Smooth muscle cell (in vitro differentiated cells): ENCODE measurements around the gene ZNF462. TPM values are rescaled to one million over a fixed set of nuclear protein-coding genes. Genes with fewer than 3 reads are reported as not detected.

ENCODE experiments used
- DNase-seq: peaks from one replicate; lab custom pipeline; 2025; ENCODE audit not compliant: unreplicated experiment; lab: John Stamatoyannopoulos, UW
- H2AFZ ChIP-seq: fragments of 200-600 bp; sonication (generic); 2 replicates; pipeline ENCODE4 v1.6.0; 2016; ENCODE audit warnings: antibody characterized with exemption, low read depth, mild to moderate bottlenecking
- H3F3A ChIP-seq: fragments of 200-600 bp; sonication (generic); 2 replicates; pipeline ENCODE4 v1.6.0; 2017; ENCODE audit warnings: antibody characterized with exemption, low read depth
- H3K27ac ChIP-seq: fragments of 200-600 bp; sonication (generic); 2 replicates; pipeline ENCODE4 v1.5.1; 2016; ENCODE audit warnings: low read depth, mild to moderate bottlenecking
- H3K27me3 ChIP-seq: fragments of 200-600 bp; sonication (generic); 2 replicates; pipeline ENCODE4 v1.6.1; 2016; ENCODE audit warnings: low read depth, mild to moderate bottlenecking
- H3K36me3 ChIP-seq: fragments of 200-600 bp; sonication (generic); 2 replicates; pipeline ENCODE4 v1.5.1; 2016; ENCODE audit warnings: low read depth
- H3K4me1 ChIP-seq: fragments of 200-600 bp; sonication (generic); 2 replicates; pipeline ENCODE4 v1.5.1; 2016; ENCODE audit warnings: low read depth
- H3K4me2 ChIP-seq: fragments of 200-600 bp; sonication (generic); 2 replicates; pipeline ENCODE4 v1.6.0; 2016; ENCODE audit warnings: mild to moderate bottlenecking
- H3K4me3 ChIP-seq: fragments of 200-600 bp; sonication (generic); 2 replicates; pipeline ENCODE4 v1.5.1; 2016; ENCODE audit warnings: mild to moderate bottlenecking
- H3K79me2 ChIP-seq: fragments of 200-600 bp; sonication (generic); 2 replicates; pipeline ENCODE4 v1.6.0; 2016; ENCODE audit warnings: low read depth, mild to moderate bottlenecking
- H3K9ac ChIP-seq: fragments of 200-600 bp; sonication (generic); 2 replicates; pipeline ENCODE4 v1.6.0; 2016; ENCODE audit warnings: low read depth
- H3K9me3 ChIP-seq: fragments of 200-600 bp; sonication (generic); replicated peaks from 2 replicates; pipeline ENCODE4 v1.5.1; 2016; ENCODE audit warnings: low read depth
- H4K20me1 ChIP-seq: fragments of 200-600 bp; sonication (generic); 2 replicates; pipeline ENCODE4 v1.6.0; 2016; ENCODE audit warnings: low read depth
- CTCF ChIP-seq: fragments of 200-600 bp; sonication (generic); IDR thresholded peaks from 2 replicates; pipeline ENCODE4 v1.5.1; 2017; ENCODE audit warnings: borderline replicate concordance, mild to moderate bottlenecking, antibody characterized with exemption; ENCODE audit not compliant: insufficient read depth, poor library complexity, severe bottlenecking
- WGBS: methylation state at CpG from one replicate; pipeline ENCODE4 v1.1.7; 2016; ENCODE audit warnings: low lambda C conversion rate; 5-methylcytosine and 5-hydroxymethylcytosine counted together
- polyA plus RNA-seq: library from polyadenylated mRNA; unstranded; fragments of >200 nt; fragmentation: Nextera tagmentation; extraction: Ambion mirVana; gene quantifications from 2 replicates; pipeline ENCODE4 v1.2.1, GENCODE V29; 2016
- total RNA-seq: library from RNA; depleted of rRNA; stranded (reverse); fragments of >200 nt; gene quantifications from 2 replicates; pipeline ENCODE4 v1.2.3, GENCODE V29; 2014

Gene ZNF462
- total and polyA plus RNA-seq, 2 experiments from 2014 or later, result 9.1 to 32.2 TPM

GRCh38 chr9:107043886-107044285, 180.9 kb downstream of the ZNF462 start:
- no peak overlapping the region for H3K4me2 ChIP-seq
- no peaks in the 10 kb centered on the region for H3K79me2 ChIP-seq
- H3K27me3 ChIP-seq, result no peaks in the 10 kb centered on the region
- no peak overlapping the region for H3K4me3 ChIP-seq
- peaks cover 4% of the 10 kb centered on the region for H3K4me1 ChIP-seq
- no peak overlapping the region for H2AFZ ChIP-seq
- TF ChIP-seq CTCF, result no peak
- 53% methylated on average over 5 of the region's 5 CpGs for WGBS
- H3K9ac ChIP-seq, result no peak overlapping the region
- no peaks in the 10 kb centered on the region for H3K36me3 ChIP-seq
- H3K27ac ChIP-seq, result no peak overlapping the region
- H3F3A ChIP-seq, result no peaks in the 10 kb centered on the region
- H4K20me1 ChIP-seq, result no peaks in the 10 kb centered on the region
- no peak for DNase-seq
- no peaks in the 10 kb centered on the region for H3K9me3 ChIP-seq

- no peaks in the 10 kb centered on the region for H3K9me3 ChIP-seq
- H3K27ac ChIP-seq, result no peak overlapping the region
- no peaks in the 10 kb centered on the region for H3F3A ChIP-seq
- peak; percentile 9 for TF ChIP-seq CTCF
- H4K20me1 ChIP-seq, result no peaks in the 10 kb centered on the region
- WGBS, result 93% methylated on average over 4 of the region's 4 CpGs
- H3K27me3 ChIP-seq, result no peaks in the 10 kb centered on the region
- no peak overlapping the region for H3K9ac ChIP-seq
- no peak overlapping the region for H3K4me3 ChIP-seq
- no peak overlapping the region for H2AFZ ChIP-seq
- H3K4me1 ChIP-seq, result peaks cover 11% of the 10 kb centered on the region
- H3K79me2 ChIP-seq, result no peaks in the 10 kb centered on the region
- no peak overlapping the region for H3K4me2 ChIP-seq
- H3K36me3 ChIP-seq, result no peaks in the 10 kb centered on the region
- DNase-seq, result no peak
Observed at GRCh38 chr9:107044872-107045271, 181.9 kb downstream of the ZNF462 start.

GRCh38 chr9:107046692-107047091, 183.7 kb downstream of the ZNF462 start:
- WGBS, result 100% methylated on average over 1 of the region's 1 CpG
- TF ChIP-seq CTCF, result no peak

GRCh38 chr9:107049046-107049802, 186.3 kb downstream of the ZNF462 start:
- H3K27ac ChIP-seq, result no peak overlapping the region
- H3K27me3 ChIP-seq, result no peaks in the 10 kb centered on the region
- no peaks in the 10 kb centered on the region for H3F3A ChIP-seq
- no peak for DNase-seq
- TF ChIP-seq CTCF, result no peak
- no peaks in the 10 kb centered on the region for H3K36me3 ChIP-seq
- WGBS, result 78% methylated on average over 13 of the region's 13 CpGs
- H4K20me1 ChIP-seq, result no peaks in the 10 kb centered on the region
- H3K4me3 ChIP-seq, result no peak overlapping the region
- H3K9ac ChIP-seq, result no peak overlapping the region
- no peak overlapping the region for H2AFZ ChIP-seq
- H3K4me2 ChIP-seq, result no peak overlapping the region
- H3K79me2 ChIP-seq, result no peaks in the 10 kb centered on the region
- H3K9me3 ChIP-seq, result no peaks in the 10 kb centered on the region
- H3K4me1 ChIP-seq, result peaks cover 11% of the 10 kb centered on the region

More at GRCh38 chr9:107046692-107047091, 183.7 kb downstream of the ZNF462 start:
- Histone ChIP-seq H3F3A (no peaks in the 10 kb centered on the region), H3K27me3 (no peaks in the 10 kb centered on the region), H3K36me3 (no peaks in the 10 kb centered on the region), H3K27ac (no peak overlapping the region), H3K9ac (no peak overlapping the region), H3K4me1 (peaks cover 11% of the 10 kb centered on the region), H3K4me3 (no peak overlapping the region), H2AFZ (no peak overlapping the region), H3K4me2 (no peak overlapping the region), H3K79me2 (no peaks in the 10 kb centered on the region), H3K9me3 (no peaks in the 10 kb centered on the region), H4K20me1 (no peaks in the 10 kb centered on the region)
- no peak for DNase-seq
